Thyroid gland (tissue), 4 donors: ENCODE measurements around the gene ZNF14.

Source experiments
- POLR2A ChIP-seq, 2 donors: fragments of 450-650 bp; IDR thresholded peaks; one replicate each; pipeline ENCODE4 v1.6.1; 2017; ENCODE audit warnings: antibody characterized with exemption in 2 of 2, mild to moderate bottlenecking in 2 of 2, moderate library complexity in 1 of 2
- TF ChIP-seq, protein P1 (sequence below), 6 experiments: fragments of 200-600 bp in 3 of 6; fragments of 450-650 bp in 3 of 6; sonication (generic) in 3 of 6; IDR thresholded peaks; one replicate each; pipeline ENCODE4 v1.5.1; 2016 to 2019; ENCODE audit warnings: antibody characterized with exemption in 6 of 6, mild to moderate bottlenecking in 2 of 6, inconsistent platforms in 1 of 6, moderate library complexity in 1 of 6

DNA sequence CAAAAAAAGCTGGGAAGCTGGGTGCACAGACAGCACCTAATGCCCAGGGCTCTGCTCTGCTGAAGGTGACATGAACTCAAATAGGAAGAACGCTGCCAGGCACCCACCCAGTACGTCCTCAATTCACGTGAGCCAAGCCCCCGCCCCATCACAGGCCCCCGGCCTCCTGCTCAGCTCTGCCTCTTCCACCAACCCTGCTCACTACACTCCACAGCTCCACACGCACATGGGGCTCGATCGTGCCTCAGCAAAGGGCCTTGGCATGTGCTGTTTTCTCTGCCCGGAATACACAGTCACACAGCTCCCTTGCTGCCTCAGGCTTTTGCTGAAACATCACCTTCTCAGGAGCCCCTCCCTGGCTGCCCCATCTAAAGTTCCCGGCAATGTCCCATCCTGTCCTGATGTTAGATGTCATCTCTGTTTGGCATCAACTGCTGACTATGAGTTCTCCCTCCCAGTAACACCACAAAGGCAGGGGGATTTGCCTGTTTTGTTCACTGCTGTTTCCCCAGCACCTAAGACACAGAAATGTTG lies 71.7 kb downstream of the ZNF14 start:
- TF ChIP-seq, protein P1, sequence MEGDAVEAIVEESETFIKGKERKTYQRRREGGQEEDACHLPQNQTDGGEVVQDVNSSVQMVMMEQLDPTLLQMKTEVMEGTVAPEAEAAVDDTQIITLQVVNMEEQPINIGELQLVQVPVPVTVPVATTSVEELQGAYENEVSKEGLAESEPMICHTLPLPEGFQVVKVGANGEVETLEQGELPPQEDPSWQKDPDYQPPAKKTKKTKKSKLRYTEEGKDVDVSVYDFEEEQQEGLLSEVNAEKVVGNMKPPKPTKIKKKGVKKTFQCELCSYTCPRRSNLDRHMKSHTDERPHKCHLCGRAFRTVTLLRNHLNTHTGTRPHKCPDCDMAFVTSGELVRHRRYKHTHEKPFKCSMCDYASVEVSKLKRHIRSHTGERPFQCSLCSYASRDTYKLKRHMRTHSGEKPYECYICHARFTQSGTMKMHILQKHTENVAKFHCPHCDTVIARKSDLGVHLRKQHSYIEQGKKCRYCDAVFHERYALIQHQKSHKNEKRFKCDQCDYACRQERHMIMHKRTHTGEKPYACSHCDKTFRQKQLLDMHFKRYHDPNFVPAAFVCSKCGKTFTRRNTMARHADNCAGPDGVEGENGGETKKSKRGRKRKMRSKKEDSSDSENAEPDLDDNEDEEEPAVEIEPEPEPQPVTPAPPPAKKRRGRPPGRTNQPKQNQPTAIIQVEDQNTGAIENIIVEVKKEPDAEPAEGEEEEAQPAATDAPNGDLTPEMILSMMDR (IDR thresholded peaks at IDR 0.05) = no peak
- no peak for TF ChIP-seq POLR2A (IDR thresholded peaks at IDR 0.05)
